ENCODE measurements around the gene DAAM1. TPM values are rescaled to one million over a fixed set of nuclear protein-coding genes. Genes with fewer than 3 reads are reported as not detected.

Gene DAAM1
- total RNA-seq, 1 donor from 2014 or later, result 38.0 TPM

DNA sequence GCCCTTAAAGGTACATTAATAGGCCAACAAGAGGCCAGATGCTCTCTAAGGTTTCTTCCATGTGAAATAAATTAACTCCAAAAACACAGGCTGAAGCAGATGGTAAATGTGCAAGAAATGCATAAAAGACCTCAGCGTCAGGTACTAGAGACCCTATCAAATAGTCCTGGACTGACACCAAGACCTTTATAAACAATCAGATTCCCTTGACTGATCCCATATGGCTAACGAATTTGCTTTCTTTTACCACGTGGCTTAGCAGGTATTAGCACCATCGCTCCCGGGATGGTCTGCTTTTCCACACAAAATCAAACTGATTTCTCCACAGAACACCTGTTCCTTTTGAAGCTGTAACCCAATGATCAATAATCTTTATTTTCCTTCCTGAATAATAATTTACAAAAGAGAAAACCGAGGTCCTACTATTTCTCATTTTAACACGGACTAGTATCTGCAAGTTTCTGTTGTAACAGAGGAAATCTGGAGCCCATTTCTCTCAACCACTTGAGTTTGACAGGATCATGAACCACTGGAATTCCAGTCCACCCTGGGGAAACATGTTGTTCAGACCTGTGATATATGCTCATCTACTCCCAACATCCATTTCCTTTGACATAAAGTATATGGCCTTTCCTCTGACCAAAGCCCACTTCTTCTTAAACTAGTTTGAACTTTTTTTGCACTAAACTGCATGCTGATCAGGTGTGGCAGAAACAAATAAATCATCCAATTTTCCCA, 48.2 kb upstream of the DAAM1 start:
- Histone ChIP-seq H3K4me1 (ENCODE audit: insufficient read depth, low read length) (no peaks in the 10 kb centered on the region), H3K27me3 (ENCODE audit: insufficient read depth, low read length) (no peaks in the 10 kb centered on the region), H4K20me1 (ENCODE audit: insufficient read depth, low read length) (no peaks in the 10 kb centered on the region), H2AFZ (ENCODE audit: low read depth, low read length) (no peak overlapping the region), H3K9me3 (ENCODE audit: insufficient read depth, low read depth, low read length) (no peaks in the 10 kb centered on the region), H3K4me3 (ENCODE audit: insufficient read depth, low read depth, low read length) (no peak overlapping the region), H3K4me2 (ENCODE audit: low read length) (no peak overlapping the region), H3K9ac (ENCODE audit: low read length) (no peak overlapping the region), H3K79me2 (ENCODE audit: insufficient read depth, low read length) (no peaks in the 10 kb centered on the region), H3K27ac (ENCODE audit: low read depth, low read length) (no peak overlapping the region), H3K36me3 (ENCODE audit: insufficient read depth, low read length) (no peaks in the 10 kb centered on the region)
- FAIRE-seq (no peak), DNase-seq (ENCODE audit: low read depth) (no peak)
- no peak for TF ChIP-seq EZH2 (IDR thresholded peaks at IDR 0.05; ENCODE audit: insufficient read depth, low read length)
- H3K36me3 Mint-ChIP-seq (ENCODE audit: low read depth, unreplicated experiment), result no peaks in the 10 kb centered on the region
- H3K9me3 Mint-ChIP-seq (ENCODE audit: unreplicated experiment), result no peaks in the 10 kb centered on the region
- no peak overlapping the region for H3K4me3 Mint-ChIP-seq (ENCODE audit: unreplicated experiment)
- no peaks in the 10 kb centered on the region for H3K4me1 Mint-ChIP-seq (ENCODE audit: low read depth, unreplicated experiment)
- H3K27me3 Mint-ChIP-seq (ENCODE audit: low read depth, unreplicated experiment), result peaks cover 2% of the 10 kb centered on the region
- H3K27ac Mint-ChIP-seq (ENCODE audit: unreplicated experiment), result no peak overlapping the region

DNA sequence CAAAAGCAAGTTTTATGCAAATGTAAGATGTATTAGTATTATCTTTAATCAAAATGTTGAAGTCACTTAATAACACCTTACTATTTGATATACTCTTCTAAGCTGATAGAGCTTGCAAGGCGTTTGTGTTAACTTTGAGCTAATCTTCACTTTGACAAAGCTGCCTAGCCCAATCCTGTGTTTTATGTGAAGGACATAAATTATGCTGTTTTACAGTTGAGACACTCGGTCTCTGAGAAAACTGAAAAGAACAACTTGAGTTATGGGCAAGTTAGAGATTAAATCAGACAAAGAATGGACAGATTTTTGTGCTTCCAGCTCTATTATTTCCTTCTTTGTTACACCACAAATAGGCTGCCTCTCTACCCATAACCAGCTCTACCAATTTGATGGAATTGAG, 42.0 kb upstream of the DAAM1 start:
- H3K27ac ChIP-seq (ENCODE audit: low read depth, low read length), result no peak overlapping the region
- TF ChIP-seq, protein P1, sequence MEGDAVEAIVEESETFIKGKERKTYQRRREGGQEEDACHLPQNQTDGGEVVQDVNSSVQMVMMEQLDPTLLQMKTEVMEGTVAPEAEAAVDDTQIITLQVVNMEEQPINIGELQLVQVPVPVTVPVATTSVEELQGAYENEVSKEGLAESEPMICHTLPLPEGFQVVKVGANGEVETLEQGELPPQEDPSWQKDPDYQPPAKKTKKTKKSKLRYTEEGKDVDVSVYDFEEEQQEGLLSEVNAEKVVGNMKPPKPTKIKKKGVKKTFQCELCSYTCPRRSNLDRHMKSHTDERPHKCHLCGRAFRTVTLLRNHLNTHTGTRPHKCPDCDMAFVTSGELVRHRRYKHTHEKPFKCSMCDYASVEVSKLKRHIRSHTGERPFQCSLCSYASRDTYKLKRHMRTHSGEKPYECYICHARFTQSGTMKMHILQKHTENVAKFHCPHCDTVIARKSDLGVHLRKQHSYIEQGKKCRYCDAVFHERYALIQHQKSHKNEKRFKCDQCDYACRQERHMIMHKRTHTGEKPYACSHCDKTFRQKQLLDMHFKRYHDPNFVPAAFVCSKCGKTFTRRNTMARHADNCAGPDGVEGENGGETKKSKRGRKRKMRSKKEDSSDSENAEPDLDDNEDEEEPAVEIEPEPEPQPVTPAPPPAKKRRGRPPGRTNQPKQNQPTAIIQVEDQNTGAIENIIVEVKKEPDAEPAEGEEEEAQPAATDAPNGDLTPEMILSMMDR (IDR thresholded peaks at IDR 0.05; ENCODE audit: insufficient read depth, low read depth, low read length), result no peak
- TF ChIP-seq EZH2 (IDR thresholded peaks at IDR 0.05; ENCODE audit: insufficient read depth, low read length), result no peak
- no peaks in the 10 kb centered on the region for H3K9me3 ChIP-seq (ENCODE audit: insufficient read depth, low read depth, low read length)
- no peak overlapping the region for H3K4me2 ChIP-seq (ENCODE audit: low read length)
- Mint-ChIP-seq H3K36me3 (ENCODE audit: low read depth, unreplicated experiment) (no peaks in the 10 kb centered on the region), H3K27me3 (ENCODE audit: low read depth, unreplicated experiment) (peaks cover 5% of the 10 kb centered on the region), H3K4me1 (ENCODE audit: low read depth, unreplicated experiment) (no peaks in the 10 kb centered on the region), H3K9me3 (ENCODE audit: unreplicated experiment) (no peaks in the 10 kb centered on the region), H3K27ac (ENCODE audit: unreplicated experiment) (no peak overlapping the region), H3K4me3 (ENCODE audit: unreplicated experiment) (no peak overlapping the region)
- H3K27me3 ChIP-seq (ENCODE audit: insufficient read depth, low read length), result no peaks in the 10 kb centered on the region
- FAIRE-seq, result no peak
- H3K9ac ChIP-seq (ENCODE audit: low read length), result no peak overlapping the region
- no peak overlapping the region for H3K4me3 ChIP-seq (ENCODE audit: insufficient read depth, low read depth, low read length)
- no peaks in the 10 kb centered on the region for H3K4me1 ChIP-seq (ENCODE audit: insufficient read depth, low read length)
- no peaks in the 10 kb centered on the region for H4K20me1 ChIP-seq (ENCODE audit: insufficient read depth, low read length)
- H3K36me3 ChIP-seq (ENCODE audit: insufficient read depth, low read length), result no peaks in the 10 kb centered on the region
- H2AFZ ChIP-seq (ENCODE audit: low read depth, low read length), result no peak overlapping the region
- no peaks in the 10 kb centered on the region for H3K79me2 ChIP-seq (ENCODE audit: insufficient read depth, low read length)
- DNase-seq (ENCODE audit: low read depth), result no peak

DNA sequence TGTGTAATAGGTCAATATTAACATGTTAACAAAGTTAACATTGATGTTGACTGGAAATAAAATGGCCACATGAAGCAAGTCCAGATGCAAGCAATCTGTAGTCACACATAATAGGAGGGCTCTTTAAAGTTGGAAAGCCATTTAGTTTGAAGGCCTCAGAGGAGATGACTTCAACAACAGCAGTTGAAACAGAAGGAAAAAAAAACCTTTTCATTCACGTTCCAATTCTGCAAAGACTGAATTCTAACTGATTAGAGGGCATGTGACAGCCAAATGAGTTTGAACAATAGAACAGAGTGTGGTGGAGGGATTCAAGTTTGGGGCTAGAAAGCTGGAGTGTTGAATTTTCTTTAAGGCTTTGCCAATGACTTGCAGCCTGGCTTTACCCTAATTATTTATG, 41.5 kb upstream of the DAAM1 start:
- FAIRE-seq, result no peak
- Mint-ChIP-seq H3K27ac (ENCODE audit: unreplicated experiment) (no peak overlapping the region), H3K4me1 (ENCODE audit: low read depth, unreplicated experiment) (no peaks in the 10 kb centered on the region), H3K4me3 (ENCODE audit: unreplicated experiment) (no peak overlapping the region), H3K27me3 (ENCODE audit: low read depth, unreplicated experiment) (peaks cover 5% of the 10 kb centered on the region), H3K36me3 (ENCODE audit: low read depth, unreplicated experiment) (no peaks in the 10 kb centered on the region), H3K9me3 (ENCODE audit: unreplicated experiment) (no peaks in the 10 kb centered on the region)
- H3K4me3 ChIP-seq (ENCODE audit: insufficient read depth, low read depth, low read length), result no peak overlapping the region
- H3K27ac ChIP-seq (ENCODE audit: low read depth, low read length), result no peak overlapping the region
- no peak overlapping the region for H3K9ac ChIP-seq (ENCODE audit: low read length)
- H3K4me2 ChIP-seq (ENCODE audit: low read length), result no peak overlapping the region
- H3K36me3 ChIP-seq (ENCODE audit: insufficient read depth, low read length), result no peaks in the 10 kb centered on the region
- no peaks in the 10 kb centered on the region for H4K20me1 ChIP-seq (ENCODE audit: insufficient read depth, low read length)
- H3K9me3 ChIP-seq (ENCODE audit: insufficient read depth, low read depth, low read length), result no peaks in the 10 kb centered on the region
- H3K4me1 ChIP-seq (ENCODE audit: insufficient read depth, low read length), result no peaks in the 10 kb centered on the region
- H2AFZ ChIP-seq (ENCODE audit: low read depth, low read length), result no peak overlapping the region
- H3K79me2 ChIP-seq (ENCODE audit: insufficient read depth, low read length), result no peaks in the 10 kb centered on the region
- DNase-seq (ENCODE audit: low read depth), result no peak
- H3K27me3 ChIP-seq (ENCODE audit: insufficient read depth, low read length), result no peaks in the 10 kb centered on the region
- TF ChIP-seq EZH2 (IDR thresholded peaks at IDR 0.05; ENCODE audit: insufficient read depth, low read length), result no peak
- TF ChIP-seq, protein P1 (IDR thresholded peaks at IDR 0.05; ENCODE audit: insufficient read depth, low read depth, low read length), result no peak

All from astrocyte (in vitro differentiated cells and primary cell).